GM18873 (cell line): Measurements from ENCODE around the gene CRYBB1.

ENCODE experiments used
- ATAC-seq: cut with Tn5 transposase; IDR thresholded peaks from one replicate; pipeline ENCODE4 v1.9.1; 2021; ENCODE audit warnings: mild to moderate bottlenecking, moderate library complexity, moderate number of reproducible peaks; ENCODE audit not compliant: unreplicated experiment, low FRiP score

CRYBB1 gene

DNA sequence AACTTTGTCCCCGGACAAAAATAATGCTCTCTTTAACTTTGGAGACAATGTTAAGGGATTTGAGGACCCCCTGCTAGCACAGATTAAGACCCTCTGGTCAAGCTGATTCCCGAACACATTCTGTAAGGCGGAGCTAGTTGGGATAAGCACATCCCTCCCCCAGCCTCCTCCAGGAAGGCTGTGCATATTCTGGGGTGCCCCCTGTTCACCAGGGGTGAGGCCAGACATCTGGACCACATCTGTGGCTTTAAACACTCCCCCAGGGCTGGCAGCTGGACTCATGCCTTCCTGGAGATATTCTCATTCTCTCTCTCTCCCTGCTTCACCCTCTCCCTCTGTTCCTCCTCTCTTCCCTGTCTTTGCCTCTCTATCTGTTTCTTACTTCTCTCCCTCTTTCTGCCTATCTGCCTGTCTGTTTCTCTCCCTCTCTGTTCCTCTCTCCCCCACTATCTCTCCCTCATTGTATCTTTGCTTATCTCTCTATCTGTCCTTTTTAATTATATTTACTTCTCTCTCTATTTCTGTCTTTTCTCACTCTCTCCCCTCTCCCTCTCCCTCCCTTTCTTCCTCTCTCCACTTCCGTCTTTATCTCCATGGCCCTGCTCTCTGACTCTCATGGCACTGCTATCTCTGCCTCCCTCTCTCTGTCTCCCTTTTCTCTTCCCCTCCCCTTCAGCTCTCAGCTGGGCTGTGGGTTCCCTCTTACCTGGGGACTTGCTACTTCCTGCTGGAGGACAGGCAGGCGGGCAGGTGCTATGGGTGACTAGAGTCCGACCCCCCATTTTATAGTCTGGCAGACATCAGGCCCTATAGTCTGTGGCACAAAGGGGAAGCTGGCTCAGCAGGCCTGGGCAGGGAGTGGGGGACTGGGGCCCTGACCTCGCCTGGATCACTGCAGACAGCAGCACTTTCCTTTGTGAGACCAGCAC, at the start of gene CRYBB1:
CRYBB1 (minus strand) TSS at position 757 of the 929 bp plus-strand sequence. CDS start 1,708 bp downstream, outside the sequence.
- no peak for ATAC-seq

GRCh38 chr22:26667140-26667539, 49.3 kb upstream of the CRYBB1 start:
- no peak for ATAC-seq

- ATAC-seq = no peak
These were observed 48.0 kb upstream of the CRYBB1 start for GRCh38 chr22:26665813-26666231.

GRCh38 chr22:26663374-26663923, 45.6 kb upstream of the CRYBB1 start:
- ATAC-seq = no peak

GRCh38 chr22:26662160-26662559, 44.3 kb upstream of the CRYBB1 start:
- ATAC-seq = no peak

DNA sequence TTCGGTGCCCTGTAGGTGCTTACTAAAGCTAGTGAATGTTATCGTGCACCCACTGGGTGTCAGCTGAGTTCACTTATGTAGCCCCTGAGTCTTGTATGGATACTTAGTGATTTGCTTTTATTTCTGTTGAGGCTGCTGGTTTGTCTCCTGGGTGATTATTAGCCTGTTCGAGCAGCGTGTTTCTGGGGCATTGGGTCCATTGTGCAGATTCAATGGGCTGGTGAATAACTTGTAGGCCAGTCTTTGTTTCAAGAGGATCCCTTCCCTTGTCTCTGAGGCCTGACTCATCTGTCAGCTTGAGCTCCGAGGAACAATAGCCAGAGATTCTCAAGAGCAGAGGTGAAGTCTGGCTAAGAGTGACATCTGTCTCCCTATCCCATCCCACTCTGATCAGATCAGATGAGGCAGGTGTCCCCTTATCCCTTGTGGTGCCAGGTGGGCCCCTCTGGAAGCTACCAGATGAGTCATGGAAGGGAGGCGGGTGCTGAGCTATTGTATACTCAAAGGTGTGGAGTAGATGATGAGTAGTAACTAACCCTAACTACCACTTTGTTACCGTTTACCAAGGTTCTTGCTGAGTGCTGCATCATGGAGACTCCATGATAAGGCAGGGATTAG, 43.2 kb upstream of the CRYBB1 start:
- no peak for ATAC-seq

GRCh38 chr22:26660356-26660755, 42.5 kb upstream of the CRYBB1 start:
- no peak for ATAC-seq

DNA sequence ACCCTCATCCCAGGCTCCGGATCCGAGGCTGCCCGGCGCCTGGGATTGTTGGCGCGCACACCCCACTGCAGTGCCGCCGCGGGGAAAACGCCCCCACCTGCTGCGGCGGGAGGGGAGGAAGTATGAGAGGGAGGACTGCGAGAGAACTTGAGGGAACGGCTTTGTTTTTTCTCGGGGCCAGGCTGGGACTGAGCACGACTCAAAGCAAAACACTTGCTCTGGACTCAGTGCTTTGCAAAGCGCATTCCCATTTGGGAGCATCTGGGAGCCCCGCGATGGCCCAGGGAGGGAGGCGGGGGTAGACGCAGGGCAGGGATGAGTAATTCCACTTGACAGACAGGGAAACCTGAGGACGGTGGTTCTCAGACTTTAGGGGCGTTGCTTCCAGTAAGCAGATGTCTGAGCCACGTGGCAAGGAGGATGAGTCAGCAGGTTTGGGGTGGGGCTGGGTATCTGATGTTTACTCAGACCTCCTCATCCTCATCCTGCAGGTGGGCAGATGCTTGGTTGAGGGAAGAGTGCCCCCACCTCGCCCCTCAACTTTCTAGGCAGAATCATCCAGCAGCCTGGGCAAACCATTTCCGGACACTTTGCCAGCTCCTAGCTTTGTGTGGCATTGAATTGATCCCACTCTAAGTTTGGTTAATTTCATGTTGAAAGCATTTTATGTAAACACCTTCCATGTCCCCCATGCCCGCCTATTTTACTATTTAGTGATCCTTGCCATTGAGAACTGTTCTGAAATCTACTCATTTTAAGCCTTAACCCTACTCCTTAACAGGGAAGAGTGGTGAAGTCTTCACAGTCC, 41.0 kb upstream of the CRYBB1 start:
- ATAC-seq = peak; percentile 42

DNA sequence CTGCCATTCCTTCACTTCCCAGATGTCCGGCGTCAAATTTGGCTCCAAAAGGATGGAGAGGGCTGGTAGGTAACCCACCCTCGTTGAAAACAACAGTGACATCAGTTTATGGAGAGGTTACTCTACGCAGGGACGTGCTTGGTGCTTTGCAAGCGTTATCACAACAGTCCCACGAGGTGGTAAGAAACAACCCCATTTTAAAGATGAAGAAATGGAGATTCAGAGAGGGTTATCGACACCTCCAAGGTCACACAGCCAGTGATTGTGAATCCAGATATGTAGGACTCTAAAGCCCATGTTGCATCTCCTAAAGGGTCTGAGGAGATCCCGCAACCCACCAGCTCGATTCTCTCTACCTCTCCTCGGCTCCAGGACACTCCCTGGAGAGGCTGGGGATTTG, 40.3 kb upstream of the CRYBB1 start:
- ATAC-seq = no peak

DNA sequence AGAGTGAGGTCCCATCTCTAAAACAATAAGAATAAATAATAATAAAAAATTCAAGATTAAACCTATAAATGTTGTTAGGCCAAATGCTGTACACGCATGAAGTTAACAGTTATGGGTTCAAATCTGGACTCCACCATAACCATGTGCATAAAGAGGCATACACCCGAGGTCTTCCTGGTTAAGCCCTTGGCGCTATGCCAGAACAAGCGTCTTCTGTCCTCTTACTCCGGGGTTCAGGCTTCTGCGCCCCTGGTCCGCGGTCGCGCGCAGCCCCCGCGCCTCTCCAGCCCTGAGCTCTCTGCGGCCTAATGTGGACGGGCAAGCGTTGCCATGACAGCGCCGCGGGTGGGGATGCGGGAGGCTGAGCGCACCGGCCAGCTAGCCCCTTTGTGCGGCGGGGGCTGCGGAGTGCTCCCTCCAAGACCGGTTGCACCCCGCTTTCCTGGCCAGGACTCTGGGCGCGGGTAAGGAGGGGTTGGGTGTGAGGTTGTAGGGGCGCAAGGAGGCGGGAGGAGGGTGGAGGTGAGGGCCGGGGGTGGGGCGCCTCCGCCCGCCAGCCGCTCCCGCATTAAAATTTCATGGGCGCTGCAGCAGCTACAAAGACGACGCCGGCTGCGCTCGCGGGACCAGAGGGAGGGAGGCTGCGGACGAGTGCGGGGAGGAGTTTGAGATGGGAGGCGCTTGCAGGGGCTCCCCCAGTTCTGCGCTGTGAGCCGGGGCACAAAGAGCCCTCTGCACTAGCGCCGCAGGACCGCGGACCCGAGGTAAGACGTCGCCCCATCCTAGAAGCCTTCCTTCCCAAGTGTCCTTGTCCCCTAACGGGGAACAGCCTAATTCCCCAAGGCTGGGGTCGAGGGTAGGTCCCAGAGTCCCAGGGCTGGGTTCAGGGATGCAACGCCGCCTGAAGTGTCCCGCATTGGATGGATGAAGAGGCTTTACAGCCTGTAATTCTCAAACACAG, 39.3 kb upstream of the CRYBB1 start, which contains the start of gene MIAT:
MIAT (plus strand) TSS at position 698 of the 961 bp plus-strand sequence.
- no peak for ATAC-seq

GRCh38 chr22:26651815-26652214, 34.0 kb upstream of the CRYBB1 start:
- ATAC-seq = no peak

GRCh38 chr22:26650722-26651421, 33.0 kb upstream of the CRYBB1 start:
- no peak for ATAC-seq

DNA sequence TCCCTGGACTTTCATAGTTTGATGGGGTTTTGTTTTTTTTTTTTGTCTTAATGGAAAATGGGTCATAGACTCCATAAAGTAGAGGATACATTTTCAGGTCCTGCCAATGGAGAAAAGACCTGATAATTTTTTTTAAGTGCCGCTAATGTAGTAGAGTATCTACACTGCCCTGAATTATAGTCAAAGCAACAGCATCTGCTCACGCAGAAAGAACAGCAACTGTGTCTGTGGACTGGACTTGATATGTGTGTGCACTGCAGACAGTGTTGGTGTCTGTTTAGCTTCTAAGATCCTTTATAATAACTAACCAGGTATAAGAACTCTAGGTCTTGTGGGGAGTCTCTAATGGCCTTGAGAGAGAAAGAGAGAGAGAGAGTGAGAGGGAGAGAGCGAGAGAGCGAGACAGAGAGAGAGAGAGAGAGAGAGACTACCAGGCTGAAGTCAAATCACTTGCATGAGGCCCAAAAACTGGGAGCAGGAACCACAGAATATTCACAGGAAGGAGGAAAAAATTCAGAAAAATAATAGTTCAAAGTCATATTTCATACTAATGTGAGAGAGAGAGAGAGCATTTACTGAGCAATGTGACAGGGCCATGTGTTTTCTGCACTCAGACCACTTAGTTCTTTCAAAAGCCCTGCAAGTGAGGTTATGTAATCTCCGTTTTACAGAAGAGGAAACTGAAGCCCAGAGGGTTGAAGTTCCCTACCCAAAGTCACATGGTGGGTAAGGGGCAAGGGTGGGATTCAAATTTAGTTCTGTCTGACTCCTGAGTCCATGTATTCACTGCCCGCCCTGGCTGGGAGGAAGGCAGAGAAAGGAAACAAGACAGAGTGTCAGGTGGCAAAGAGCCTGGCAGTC, 30.9 kb upstream of the CRYBB1 start:
- ATAC-seq = no peak

GRCh38 chr22:26648011-26648497, 30.2 kb upstream of the CRYBB1 start:
- no peak for ATAC-seq

- no peak for ATAC-seq
These were observed 28.3 kb upstream of the CRYBB1 start for GRCh38 chr22:26646158-26646557.

DNA sequence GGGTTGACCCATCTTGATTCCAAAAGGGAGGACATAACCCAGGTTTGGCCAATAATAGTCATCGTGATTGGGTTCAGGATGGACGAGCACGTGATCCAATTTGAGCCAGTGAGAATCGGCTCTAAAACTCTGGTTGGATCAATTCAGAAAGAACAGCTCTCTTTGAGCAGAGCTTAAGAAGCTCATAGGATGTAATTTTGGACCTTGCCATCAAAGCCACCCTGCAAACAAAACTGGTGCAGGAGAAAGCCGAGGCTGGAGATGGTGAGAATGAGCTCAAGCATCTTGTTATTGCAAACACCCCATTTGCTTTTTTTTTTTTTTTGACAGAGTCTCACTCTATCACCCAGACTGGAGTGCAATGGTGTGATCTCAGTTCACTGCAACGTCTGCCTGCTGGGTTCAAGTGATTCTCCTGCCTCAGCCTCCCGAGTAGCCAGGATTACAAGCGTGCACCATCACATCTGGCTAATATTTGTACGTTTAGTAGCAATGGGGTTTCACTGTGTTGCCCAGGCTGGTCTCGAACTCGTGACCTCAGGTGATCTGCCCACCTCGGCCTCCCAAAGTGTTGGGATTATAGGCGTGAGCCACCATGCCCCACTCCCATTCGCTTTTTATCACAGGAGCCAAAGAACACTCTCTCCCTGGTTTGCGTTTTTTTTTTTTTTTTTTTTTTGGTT, 25.7 kb upstream of the CRYBB1 start:
- no peak for ATAC-seq
